HG03064 (cell line): Measurements from ENCODE around the gene DUSP12.

Source experiments
- ATAC-seq: cut with Tn5 transposase; IDR thresholded peaks from one replicate; pipeline ENCODE4 v1.9.1; 2021; ENCODE audit warnings: low read depth; ENCODE audit not compliant: unreplicated experiment

The DUSP12 gene

GRCh38 chr1:161726473-161727255 is 22.9 kb upstream of the DUSP12 start:
- ATAC-seq = peak; percentile 43

DNA sequence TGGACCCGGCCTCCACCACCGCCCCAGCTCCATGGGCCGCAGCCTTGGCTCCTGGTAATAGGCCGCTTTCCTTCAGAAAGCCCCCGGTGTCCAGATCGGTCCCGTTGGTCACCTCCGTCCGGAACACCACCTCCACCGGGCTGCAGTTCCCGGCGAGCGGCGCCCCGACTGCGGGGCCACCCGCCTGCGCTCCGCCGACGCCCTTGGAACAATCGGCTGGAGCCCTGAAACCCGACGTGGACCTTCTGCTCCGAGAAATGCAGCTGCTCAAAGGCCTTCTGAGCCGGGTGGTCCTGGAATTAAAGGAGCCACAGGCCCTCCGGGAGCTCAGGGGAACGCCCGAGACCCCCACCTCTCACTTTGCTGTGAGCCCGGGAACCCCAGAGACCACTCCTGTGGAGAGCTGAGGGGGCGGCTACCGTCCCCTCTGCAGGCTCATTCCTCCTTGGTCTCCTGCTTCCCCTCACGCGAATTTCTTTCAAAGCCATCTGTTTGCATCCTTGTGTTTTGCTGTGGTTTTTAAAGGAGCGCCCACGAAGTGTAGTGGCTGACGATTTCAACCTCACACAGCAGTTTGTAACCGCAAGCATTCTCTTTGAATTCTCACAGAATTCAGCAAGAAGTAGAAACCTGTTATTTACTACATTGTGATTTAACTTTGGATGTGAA is 22.2 kb upstream of the DUSP12 start:
- peak; percentile 8 for ATAC-seq

DNA sequence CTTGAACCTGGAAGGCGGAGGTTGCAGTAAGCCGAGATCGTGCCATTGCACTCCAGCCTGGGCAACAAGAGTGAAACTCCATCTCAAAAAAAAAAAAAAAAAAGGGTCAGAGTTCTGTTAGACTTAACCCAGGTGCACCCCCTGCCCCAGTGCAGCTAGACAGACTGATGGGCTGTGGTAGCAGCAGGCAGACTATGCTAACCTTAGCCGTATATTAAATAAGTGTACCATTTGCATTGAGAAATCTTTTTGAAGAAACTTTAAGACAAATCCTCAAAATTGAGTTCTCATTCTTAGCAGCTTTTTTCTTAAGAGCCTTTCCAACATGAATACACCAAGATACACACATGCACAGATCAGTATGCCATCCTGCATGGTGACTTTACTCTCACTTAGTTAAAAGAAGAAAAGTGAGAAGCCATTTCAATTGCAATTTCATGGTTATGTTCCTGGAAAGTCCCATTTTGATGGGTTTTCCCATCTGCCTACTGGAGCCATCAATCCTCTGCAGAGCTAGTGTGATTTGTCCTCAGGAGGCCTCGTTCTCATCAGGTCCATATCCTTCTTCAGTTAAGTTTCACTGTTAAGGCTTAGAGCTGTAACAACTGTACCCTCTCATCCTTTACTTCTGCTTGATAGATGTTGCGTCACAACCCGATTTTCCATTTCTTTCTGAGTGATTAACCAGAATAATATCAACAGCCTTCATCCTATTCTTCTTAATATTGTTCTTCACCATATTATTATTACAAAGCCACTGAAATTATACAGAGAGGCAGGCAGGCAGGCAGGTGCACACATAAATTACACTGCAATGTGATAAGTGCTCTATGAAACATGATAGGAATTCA is 21.0 kb upstream of the DUSP12 start:
- ATAC-seq = no peak

DNA sequence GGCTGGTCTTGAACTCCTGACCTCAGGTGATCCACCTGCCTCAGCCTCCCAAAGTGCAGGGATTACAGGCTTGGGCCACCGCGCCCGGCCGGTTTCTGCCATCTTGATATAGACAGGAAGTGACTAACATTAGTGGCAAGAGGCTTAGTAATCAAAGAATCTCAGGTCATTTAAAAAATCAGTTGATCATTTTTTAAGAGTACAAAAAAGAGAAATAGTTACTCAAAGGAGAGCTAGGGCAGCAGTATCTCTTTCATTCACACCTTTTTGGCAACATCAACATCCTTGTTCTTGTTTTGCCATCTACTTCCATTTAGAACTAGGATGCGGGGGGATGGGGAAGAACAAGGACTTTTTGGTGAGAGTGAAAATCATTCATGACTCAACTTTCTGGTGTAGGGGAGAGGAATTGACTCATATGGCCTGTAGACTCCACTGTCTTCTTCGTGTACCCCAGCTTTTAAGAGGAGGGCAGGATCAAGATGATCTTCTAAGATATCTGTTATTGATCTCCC is 19.5 kb upstream of the DUSP12 start:
- ATAC-seq = no peak

DNA sequence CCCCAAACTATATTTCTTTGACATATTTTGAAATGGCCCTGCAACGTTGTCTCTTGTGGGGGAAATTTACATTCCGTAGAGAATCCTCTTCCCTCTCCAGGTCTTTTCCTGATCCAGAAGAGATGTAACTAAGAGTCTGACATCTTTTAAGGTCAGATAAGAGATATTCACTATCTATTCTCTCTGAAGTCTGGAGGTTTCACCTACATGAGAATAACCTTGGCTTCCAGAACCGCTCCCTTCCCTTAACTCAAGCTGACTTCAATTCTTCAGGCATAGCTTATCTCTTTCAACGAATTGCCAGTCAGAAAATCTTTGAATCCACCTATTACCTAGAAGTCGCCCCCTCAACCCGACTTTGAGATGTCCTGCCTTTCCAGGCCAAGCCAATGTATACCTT is 18.3 kb upstream of the DUSP12 start:
- ATAC-seq = no peak

- no peak for ATAC-seq
Measured at GRCh38 chr1:161731981-161732718, 17.4 kb upstream of the DUSP12 start.

- ATAC-seq = no peak
Measured at GRCh38 chr1:161733526-161733925, 16.1 kb upstream of the DUSP12 start.

DNA sequence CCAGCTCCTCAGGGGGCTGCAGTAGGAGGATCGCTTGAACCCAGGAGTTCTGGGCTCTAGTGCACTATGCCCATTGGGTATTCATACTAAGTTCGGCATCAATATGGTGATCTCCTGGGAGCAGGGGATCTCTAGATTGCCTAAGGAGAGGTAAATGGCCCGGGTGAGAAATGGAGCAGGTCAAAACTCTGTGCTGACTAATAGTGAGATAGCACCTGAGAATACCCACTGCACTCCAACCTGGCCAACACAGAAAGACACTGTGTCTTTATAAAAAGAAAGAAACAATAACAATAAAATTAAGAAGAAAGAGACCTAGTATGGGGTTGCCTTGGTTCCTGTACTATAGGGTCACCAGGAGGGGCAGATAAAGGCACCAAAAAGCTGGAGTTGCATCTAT is 13.7 kb upstream of the DUSP12 start:
- no peak for ATAC-seq

- ATAC-seq = no peak
Measured at GRCh38 chr1:161736335-161736969, 13.1 kb upstream of the DUSP12 start.

GRCh38 chr1:161737625-161738024 is 12.0 kb upstream of the DUSP12 start:
- ATAC-seq = no peak

DNA sequence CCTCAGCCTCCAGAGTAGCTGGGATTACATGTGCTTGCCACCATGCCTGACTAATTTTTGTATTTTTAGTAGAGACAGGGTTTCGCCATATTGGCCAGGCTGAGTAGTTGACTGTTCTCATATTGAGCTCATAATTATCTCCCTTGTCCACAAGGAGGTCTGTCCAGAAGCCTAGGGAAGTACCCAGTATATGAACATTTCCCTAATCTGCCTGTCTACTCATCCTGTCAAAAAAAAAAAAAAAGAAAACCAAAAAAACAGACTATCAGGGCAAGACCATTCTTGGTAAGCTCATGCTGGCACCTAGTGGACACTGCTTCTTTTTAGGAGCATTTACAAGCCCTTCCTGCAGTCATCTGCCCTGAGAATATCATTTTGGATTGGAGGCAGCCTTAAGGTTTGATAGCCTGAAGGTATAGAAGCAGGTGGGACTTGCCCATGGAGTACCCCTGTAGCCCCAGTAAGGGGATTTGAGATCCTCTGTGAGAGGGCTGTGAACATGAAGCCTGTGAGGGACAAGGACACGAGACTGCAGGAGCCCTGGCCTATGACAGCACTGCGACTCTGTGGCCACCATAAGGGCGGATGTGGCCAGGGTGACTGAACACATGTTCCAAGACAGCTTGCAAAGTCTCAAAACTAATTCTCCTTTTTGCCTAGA is 10.8 kb upstream of the DUSP12 start:
- peak; percentile 65 for ATAC-seq

- ATAC-seq = no peak
Measured at GRCh38 chr1:161739865-161740566, 9.6 kb upstream of the DUSP12 start.

DNA sequence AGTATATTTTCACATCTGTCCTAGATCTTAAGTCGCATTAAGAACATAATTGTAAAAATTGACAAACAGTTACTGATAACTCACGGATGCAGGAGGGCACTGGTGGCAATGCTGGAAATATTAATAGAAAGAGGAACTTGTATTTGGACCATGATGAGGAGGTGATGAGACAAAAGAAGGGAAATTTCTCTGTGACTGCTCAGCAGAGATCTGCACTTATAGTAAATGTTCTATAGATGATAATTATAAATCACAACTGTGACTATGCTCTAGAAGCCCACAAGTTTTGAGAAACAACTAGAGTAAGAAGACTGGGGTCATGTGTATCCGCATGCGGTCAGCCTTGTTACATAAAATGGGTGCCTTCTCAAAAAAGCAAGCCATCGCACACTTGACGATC is 8.7 kb upstream of the DUSP12 start:
- no peak for ATAC-seq

- ATAC-seq = no peak
Measured at GRCh38 chr1:161743231-161743630, 6.4 kb upstream of the DUSP12 start.

DNA sequence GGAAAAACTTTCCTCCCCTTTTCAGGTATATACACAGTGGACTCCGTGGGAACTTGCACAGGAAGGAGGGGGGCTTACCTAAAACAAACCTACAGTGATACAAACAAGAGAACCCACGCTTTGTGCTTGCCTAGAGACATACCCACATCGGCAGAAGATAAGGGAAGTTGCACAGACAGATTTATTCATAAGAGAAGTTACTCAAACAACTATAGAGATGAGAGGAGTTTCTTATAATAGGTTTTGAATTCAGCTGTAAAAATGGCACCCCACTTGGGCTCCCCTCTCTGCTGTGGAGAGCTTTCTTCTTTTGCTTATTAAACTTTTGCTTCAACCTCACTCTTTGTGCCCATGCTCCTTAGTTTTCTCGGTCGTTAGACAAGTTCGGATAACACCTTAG is 1.8 kb upstream of the DUSP12 start:
- ATAC-seq = no peak

DNA sequence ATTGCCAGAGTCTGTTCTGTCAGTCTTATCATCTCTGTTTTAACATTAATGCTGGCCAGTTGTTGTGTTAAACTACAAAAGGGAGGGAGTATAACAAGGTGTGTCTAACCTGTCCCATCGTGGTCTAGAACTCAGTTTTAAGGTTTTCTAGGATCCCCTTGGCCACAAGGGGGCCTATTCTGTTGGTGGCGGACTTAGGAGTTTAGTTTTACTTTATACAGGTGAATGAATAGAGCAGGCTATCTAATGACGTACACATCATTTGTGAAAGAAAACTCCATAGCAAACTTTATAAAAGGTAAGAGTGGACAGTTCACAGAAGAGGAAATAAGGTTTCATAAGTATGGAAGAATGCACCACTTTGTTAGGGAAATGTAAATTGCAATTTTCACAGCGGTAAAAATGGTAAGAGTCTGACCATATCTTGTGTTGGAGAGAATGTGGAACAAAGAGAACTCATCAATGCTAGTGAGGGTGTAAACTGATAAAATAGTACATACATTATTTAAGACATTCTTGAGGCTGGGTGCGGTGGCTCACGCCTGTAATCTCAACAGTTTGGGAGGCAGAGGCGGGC is 14.0 kb downstream of the DUSP12 start:
- no peak for ATAC-seq

- peak; percentile 55 for ATAC-seq
Measured at GRCh38 chr1:161766102-161766981, 16.8 kb downstream of the DUSP12 start, which contains the start of gene ATF6. Gene ATF6 (plus strand): TSS chr1:161766320. CDS start chr1:161766361, 41 bp downstream.
